Measurements from ENCODE around the gene LATS2.

LATS2 gene

DNA sequence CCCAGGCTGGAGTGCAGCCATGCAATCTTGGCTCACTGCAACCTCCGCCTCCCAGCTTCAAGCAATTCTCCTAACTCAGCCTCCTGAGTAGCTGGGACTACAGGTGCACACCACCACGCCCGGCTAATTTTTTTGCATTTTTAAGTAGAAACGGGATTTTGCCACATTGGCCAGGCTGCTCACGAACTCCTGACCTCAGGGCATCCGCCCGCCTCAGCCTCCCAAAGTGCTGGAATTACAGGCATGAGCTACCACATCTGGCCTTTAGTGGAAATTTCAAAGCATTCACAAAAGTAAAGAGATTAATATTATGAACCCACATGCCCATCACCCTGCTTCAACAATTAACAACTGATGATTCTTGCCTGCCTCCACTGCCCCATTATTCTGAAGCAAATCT, 20.5 kb upstream of the LATS2 start:
- no peak for TF ChIP-seq MYC (IDR thresholded peaks at IDR 0.05; ENCODE audit: low read depth, low read length)
- TF ChIP-seq POLR2A (IDR thresholded peaks at IDR 0.05; ENCODE audit: extremely low read depth, insufficient read length), result no peak
- TF ChIP-seq CTCF (IDR thresholded peaks at IDR 0.05; ENCODE audit: low read depth, low read length), result no peak
- TF ChIP-seq, protein P1, sequence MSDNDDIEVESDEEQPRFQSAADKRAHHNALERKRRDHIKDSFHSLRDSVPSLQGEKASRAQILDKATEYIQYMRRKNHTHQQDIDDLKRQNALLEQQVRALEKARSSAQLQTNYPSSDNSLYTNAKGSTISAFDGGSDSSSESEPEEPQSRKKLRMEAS (IDR thresholded peaks at IDR 0.05; ENCODE audit: low read depth, low read length), result no peak
- no peak overlapping the region for H3K4me3 ChIP-seq (ENCODE audit: low read depth, low read length)
- DNase-seq (ENCODE audit: low read depth), result no peak

DNA sequence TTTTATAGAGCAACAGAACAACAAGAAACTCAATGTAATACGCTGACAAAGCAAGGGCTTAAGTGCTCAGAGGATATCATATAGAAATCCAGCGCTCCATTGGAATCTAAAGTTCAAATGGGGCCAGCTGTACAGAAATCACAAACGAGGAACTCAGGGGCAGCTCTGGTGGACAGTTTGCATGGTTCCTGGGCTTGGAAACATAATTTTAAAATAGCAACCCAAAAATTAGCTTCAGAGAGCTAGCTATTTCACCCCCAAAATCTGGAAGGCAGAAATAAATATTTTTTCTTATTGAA, 19.2 kb upstream of the LATS2 start:
- H3K4me3 ChIP-seq (ENCODE audit: low read depth, low read length), result no peak overlapping the region
- TF ChIP-seq MYC (IDR thresholded peaks at IDR 0.05; ENCODE audit: low read depth, low read length), result no peak
- TF ChIP-seq, protein P1 (IDR thresholded peaks at IDR 0.05; ENCODE audit: low read depth, low read length), result no peak
- no peak for TF ChIP-seq CTCF (IDR thresholded peaks at IDR 0.05; ENCODE audit: low read depth, low read length)
- TF ChIP-seq POLR2A (IDR thresholded peaks at IDR 0.05; ENCODE audit: extremely low read depth, insufficient read length), result no peak
- DNase-seq (ENCODE audit: low read depth), result no peak

GRCh38 chr13:21079761-21080592, 18.6 kb upstream of the LATS2 start:
- peak; percentile 85 for DNase-seq (ENCODE audit: low read depth)
- TF ChIP-seq CTCF (IDR thresholded peaks at IDR 0.05; ENCODE audit: low read depth, low read length) (no peak), MYC (IDR thresholded peaks at IDR 0.05; ENCODE audit: low read depth, low read length) (peak; percentile 87), POLR2A (IDR thresholded peaks at IDR 0.05; ENCODE audit: extremely low read depth, insufficient read length) (no peak)
- TF ChIP-seq, protein P1 (IDR thresholded peaks at IDR 0.05; ENCODE audit: low read depth, low read length), result peak; percentile 84
- H3K4me3 ChIP-seq (ENCODE audit: low read depth, low read length), result peak overlapping the region; percentile 33

DNA sequence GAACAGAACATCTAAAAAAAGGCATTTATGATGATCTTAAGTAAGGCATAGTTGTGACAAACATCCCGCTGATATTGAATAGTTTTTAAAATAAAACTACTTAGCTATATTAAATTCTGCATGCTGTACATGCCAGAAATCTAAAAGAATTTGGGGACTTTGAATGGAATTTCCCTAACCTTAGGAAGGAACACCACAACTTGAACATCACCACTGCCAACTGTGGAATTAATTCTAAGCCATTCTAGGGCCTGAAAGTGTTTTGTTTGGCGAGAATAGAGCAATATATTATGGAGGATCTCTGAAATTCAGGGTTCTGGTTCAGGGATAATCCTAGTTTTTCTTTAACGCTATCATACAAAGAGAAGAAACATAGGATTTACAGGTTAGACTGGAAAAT, 17.8 kb upstream of the LATS2 start:
- DNase-seq (ENCODE audit: low read depth), result no peak
- TF ChIP-seq POLR2A (IDR thresholded peaks at IDR 0.05; ENCODE audit: extremely low read depth, insufficient read length), result no peak
- TF ChIP-seq, protein P1 (IDR thresholded peaks at IDR 0.05; ENCODE audit: low read depth, low read length), result no peak
- TF ChIP-seq MYC (IDR thresholded peaks at IDR 0.05; ENCODE audit: low read depth, low read length), result no peak
- no peak overlapping the region for H3K4me3 ChIP-seq (ENCODE audit: low read depth, low read length)

- peak overlapping the region; percentile 41 for H3K4me3 ChIP-seq (ENCODE audit: low read depth, low read length)
- no peak for DNase-seq (ENCODE audit: low read depth)
- TF ChIP-seq POLR2A (IDR thresholded peaks at IDR 0.05; ENCODE audit: extremely low read depth, insufficient read length) (no peak), CTCF (IDR thresholded peaks at IDR 0.05; ENCODE audit: low read depth, low read length) (no peak)
These were observed 17.1 kb upstream of the LATS2 start for GRCh38 chr13:21078501-21078900.

- H3K4me3 ChIP-seq (ENCODE audit: low read depth, low read length), result peak overlapping the region; percentile 17
- TF ChIP-seq CTCF (IDR thresholded peaks at IDR 0.05; ENCODE audit: low read depth, low read length) (no peak), MYC (IDR thresholded peaks at IDR 0.05; ENCODE audit: low read depth, low read length) (no peak), POLR2A (IDR thresholded peaks at IDR 0.05; ENCODE audit: extremely low read depth, insufficient read length) (no peak)
- TF ChIP-seq, protein P1 (IDR thresholded peaks at IDR 0.05; ENCODE audit: low read depth, low read length), result no peak
- DNase-seq (ENCODE audit: low read depth), result peak; percentile 36
These were observed 16.5 kb upstream of the LATS2 start for GRCh38 chr13:21077788-21078353.
